K562 (cell line): ENCODE results near the gene PRKAA2. TPM values are rescaled to one million over a fixed set of nuclear protein-coding genes. Genes with fewer than 3 reads are reported as not detected.

Experiments used
- ATAC-seq: fragments of 200-7000 bp; cut with Tn5 transposase; 3 replicates; pipeline ENCODE4 v1.9.1; 2020; ENCODE audit warnings: moderate library complexity
- BruUV-seq: library from RNA; stranded (reverse); fragments of 400-500 nt; replicated peaks from 2 replicates; lab custom pipeline; 2021; lab: Mats Ljungman, UMichigan
- CTCF ChIA-PET: fragments of 300-600 bp; formaldehyde crosslinking; extraction: SDS; loops from one replicate; lab custom pipeline; 2021; ENCODE audit warnings: low intra/inter-chr PET ratio; lab: Yijun Ruan, JAX
- POLR2A ChIA-PET: fragments of 300-600, 350-650 bp; sonication (Branson Sonifier 250); formaldehyde crosslinking; extraction: SDS; loops from one replicate; lab custom pipeline; 2021; ENCODE audit warnings: antibody characterized with exemption, inconsistent platforms; lab: Yijun Ruan, JAX
- DNase-seq, 4 experiments: peaks; one replicate each; pipeline versions ENCODE4 v3.0.0 to v3.0.0-alpha.2; 2011 to 2018; ENCODE audit warnings: low spot score in 3 of 4, mixed read lengths in 3 of 4; ENCODE audit errors: extremely low read depth in 1 of 4
- FAIRE-seq: peaks from 2 replicates; lab custom pipeline; 2011; peaks lifted over from hg19 to GRCh38; lab: Jason Lieb, UNC
- H2AFZ ChIP-seq: 2 replicates; pipeline ENCODE4 v1.6.0; 2011; ENCODE audit warnings: low read depth, low read length, control low read depth, inconsistent platforms
- H3K27ac ChIP-seq: fragments of 200-600 bp; 3 replicates; pipeline ENCODE4 v1.8.0; 2011; ENCODE audit warnings: low read depth, mild to moderate bottlenecking, control low read depth, inconsistent platforms, low read length, moderate library complexity, mixed read lengths; ENCODE audit errors: extremely low read depth
- H3K27me3 ChIP-seq, 2 experiments: fragments of 300-600 bp in 1 of 2; 2 replicates in 1 of 2; 3 replicates in 1 of 2; pipeline versions ENCODE4 v1.6.0 to v1.8.0; 2011; ENCODE audit warnings: inconsistent platforms in 2 of 2, low read length in 2 of 2, mild to moderate bottlenecking in 1 of 2, mixed read lengths in 1 of 2, moderate library complexity in 1 of 2; ENCODE audit not compliant: control insufficient read depth in 2 of 2, insufficient read depth in 2 of 2
- H3K36me3 ChIP-seq: fragments of 300-600 bp; 3 replicates; pipeline ENCODE4 v1.8.0; 2011; ENCODE audit warnings: mild to moderate bottlenecking, low read length, inconsistent platforms; ENCODE audit not compliant: control insufficient read depth, insufficient read depth
- H3K4me1 ChIP-seq, 2 experiments: fragments of 200-600 bp in 1 of 2; replicated peaks in 1 of 2; 2 replicates in 1 of 2; 3 replicates in 1 of 2; pipeline versions ENCODE4 v1.5.1 to v1.8.0; 2011; ENCODE audit warnings: inconsistent platforms in 2 of 2, low read length in 2 of 2, mild to moderate bottlenecking in 1 of 2, mixed read lengths in 1 of 2, moderate library complexity in 1 of 2; ENCODE audit not compliant: control insufficient read depth in 2 of 2, insufficient read depth in 2 of 2
- H3K4me2 ChIP-seq: 2 replicates; pipeline ENCODE4 v1.6.1; 2011; ENCODE audit warnings: low read length, control low read depth, inconsistent platforms, mixed read lengths; ENCODE audit not compliant: insufficient read depth
- H3K4me3 ChIP-seq: fragments of 200-600 bp; sonication (generic), shearing (Covaris generic); 2 replicates; pipeline ENCODE4 v1.5.1; 2016; ENCODE audit warnings: control low read depth, inconsistent platforms
- H3K79me2 ChIP-seq: fragments of 200-600 bp; 3 replicates; pipeline ENCODE4 v1.8.0; 2011; ENCODE audit warnings: low read length, inconsistent platforms; ENCODE audit not compliant: control insufficient read depth, insufficient read depth
- H3K9ac ChIP-seq, 2 experiments: 2 replicates each; pipeline versions ENCODE4 v1.6.0 to v1.6.1; 2011; ENCODE audit warnings: low read depth in 2 of 2, low read length in 2 of 2, control low read depth in 1 of 2, inconsistent platforms in 1 of 2, mild to moderate bottlenecking in 1 of 2, mixed read lengths in 1 of 2; ENCODE audit not compliant: insufficient read depth in 1 of 2
- H3K9me1 ChIP-seq: one replicate; pipeline ENCODE4 v1.6.0; 2011; ENCODE audit warnings: inconsistent platforms, mild to moderate bottlenecking, low read length, moderate library complexity; ENCODE audit not compliant: control insufficient read depth, insufficient read depth
- H3K9me3 ChIP-seq: replicated peaks from 2 replicates; pipeline ENCODE4 v1.5.1; 2011; ENCODE audit warnings: low read depth, low read length, inconsistent platforms; ENCODE audit not compliant: control insufficient read depth, insufficient read depth
- H4K20me1 ChIP-seq: replicated peaks from 2 replicates; pipeline ENCODE4 v1.6.1; 2011; ENCODE audit warnings: low read length, inconsistent platforms, mixed read lengths; ENCODE audit not compliant: control insufficient read depth, insufficient read depth
- GMEB1 ChIP-seq: fragments of 250-450 bp; sonication (Bioruptor Pico); IDR thresholded peaks from 2 replicates; pipeline ENCODE4 v1.4.0; 2020; ENCODE audit warnings: mild to moderate bottlenecking
- SAP30 ChIP-seq: fragments of 200-600 bp; sonication (generic); IDR thresholded peaks from 2 replicates; pipeline ENCODE4 v1.6.1; 2012; ENCODE audit warnings: borderline replicate concordance, low read depth, mild to moderate bottlenecking, moderate library complexity, low read length, control low read depth, inconsistent platforms; ENCODE audit not compliant: insufficient read depth, poor library complexity, severe bottlenecking
- ZC3H4 ChIP-seq: sonication (generic); formaldehyde crosslinking; IDR thresholded peaks from 2 replicates; pipeline ENCODE4 v1.9.0; 2021; ENCODE audit warnings: missing genetic modification reagents, borderline replicate concordance
- in situ Hi-C: fragments of 300-500 bp; cut with MboI; formaldehyde crosslinking; loops from 4 replicates; pipeline ENCODE4 v1.15.0; 2018; ENCODE audit warnings: inconsistent platforms, mixed read lengths
- intact Hi-C: fragments of 100-400 bp; cut with micrococcal nuclease; formaldehyde crosslinking; loops from 2 replicates; pipeline ENCODE4 v1.14.2; 2022
- polyA plus RNA-seq, 8 experiments: library from polyadenylated mRNA; depleted of rRNA in 4 of 8; stranded (reverse) in 5 of 8; unstranded in 3 of 8; fragments of >200 nt; fragmentation: Nextera tagmentation in 2 of 8; fragmentation: Illumina TruSeq in 1 of 8; extraction: Ambion mirVana in 2 of 8; extraction: Trizol in 1 of 8; gene quantifications; 2 replicates each; pipeline versions ENCODE4 v1.2.1 to v1.2.3, GENCODE V29; 2011 to 2014; ENCODE audit warnings: inconsistent platforms in 1 of 8, missing spikeins in 1 of 8
- total RNA-seq, 7 experiments: library from RNA; depleted of rRNA in 6 of 7; stranded (reverse); fragments of >200 nt in 6 of 7; fragmentation: Illumina TruSeq in 2 of 7; extraction: Trizol in 2 of 7; gene quantifications; 2 replicates each; pipeline versions ENCODE4 v1.2.1 to v1.2.3, GENCODE V29; 2011 to 2021; ENCODE audit warnings: low replicate concordance in 1 of 7

The PRKAA2 gene
- total and polyA plus RNA-seq, 9 of the 15 experiments (the other 6 are each of a cell fraction or from before 2014, with no cell fraction given): 0.01 TPM; not detected in 8

- no peak for TF ChIP-seq ZC3H4 (CRISPR knock-in tag)
- TF ChIP-seq GMEB1 (CRISPR knock-in tag): no peak
Measured at GRCh38 chr1:56719171-56719570, 74.1 kb downstream of the PRKAA2 start (continued).

- H2AFZ ChIP-seq: no peak overlapping the region
- no peak for ATAC-seq
- intact Hi-C loops: no loop called here
Measured at GRCh38 chr1:56726706-56727105, 81.6 kb downstream of the PRKAA2 start.

More at GRCh38 chr1:56726706-56727105, 81.6 kb downstream of the PRKAA2 start:
- Histone ChIP-seq H3K27ac (no peak overlapping the region), H3K9me1 (no peaks in the 10 kb centered on the region), H3K4me1 (no peaks in the 10 kb centered on the region), H3K79me2 (no peaks in the 10 kb centered on the region), H4K20me1 (no peaks in the 10 kb centered on the region), H3K9me3 (no peaks in the 10 kb centered on the region), H3K27me3 (no peaks in the 10 kb centered on the region), H3K9ac (no peak overlapping the region), H3K4me2 (no peak overlapping the region), H3K4me3 (no peak overlapping the region), H3K36me3 (no peaks in the 10 kb centered on the region)
- ChIA-PET CTCF (no interaction called here), POLR2A (no interaction called here)
- no TSS peak for BruUV-seq
- in situ Hi-C loops: no loop called here
- DNase-seq (no peak), FAIRE-seq (no peak)
- TF ChIP-seq SAP30: no peak
